GM18526 (cell line): ENCODE measurements around the gene NOXA1.

Source experiments
- POLR2A ChIP-seq: IDR thresholded peaks from 3 replicates; pipeline ENCODE4 v1.6.1; 2011; ENCODE audit not compliant: insufficient read length; ENCODE audit errors: extremely low read depth

NOXA1 gene

DNA sequence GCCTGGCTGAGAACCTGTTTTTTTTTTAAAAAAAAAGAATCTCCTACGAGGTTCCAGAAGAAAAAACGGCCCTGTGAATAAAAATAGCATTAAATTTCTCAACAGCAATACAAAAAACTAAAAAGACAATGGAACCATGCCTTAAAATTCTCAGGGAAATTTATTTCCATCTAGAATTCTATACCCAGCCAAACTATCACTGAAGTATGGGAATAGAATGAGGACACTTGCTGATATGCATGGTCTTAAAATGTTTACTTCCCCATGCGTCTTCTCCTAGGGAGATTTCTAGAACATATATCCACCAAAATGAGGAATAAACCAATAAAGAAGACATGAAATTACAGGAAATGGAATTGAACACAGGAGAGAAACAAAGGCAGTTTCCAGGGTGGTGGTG lies 52.5 kb downstream of the NOXA1 start:
- TF ChIP-seq POLR2A, result no peak

DNA sequence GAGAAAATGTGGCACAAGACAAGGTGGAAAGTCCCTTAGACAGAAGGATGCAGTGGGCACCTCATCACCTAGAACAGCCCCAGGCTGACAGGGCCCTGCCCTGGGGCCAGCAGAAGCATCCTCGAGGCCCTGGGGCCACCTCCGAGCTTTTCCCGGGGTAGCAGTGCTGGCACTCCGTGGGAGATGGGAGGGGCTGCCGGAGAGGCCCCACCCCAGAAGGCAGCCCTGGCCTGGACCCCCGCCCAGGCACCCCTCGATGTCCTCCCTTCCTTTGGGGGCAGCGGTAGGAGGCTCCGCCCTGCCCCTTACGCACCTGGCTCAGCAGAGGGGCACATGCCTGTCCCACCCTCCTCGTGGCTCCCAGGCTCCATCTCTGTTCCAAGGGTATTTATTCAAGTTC lies 53.7 kb downstream of the NOXA1 start:
- TF ChIP-seq POLR2A, result no peak

DNA sequence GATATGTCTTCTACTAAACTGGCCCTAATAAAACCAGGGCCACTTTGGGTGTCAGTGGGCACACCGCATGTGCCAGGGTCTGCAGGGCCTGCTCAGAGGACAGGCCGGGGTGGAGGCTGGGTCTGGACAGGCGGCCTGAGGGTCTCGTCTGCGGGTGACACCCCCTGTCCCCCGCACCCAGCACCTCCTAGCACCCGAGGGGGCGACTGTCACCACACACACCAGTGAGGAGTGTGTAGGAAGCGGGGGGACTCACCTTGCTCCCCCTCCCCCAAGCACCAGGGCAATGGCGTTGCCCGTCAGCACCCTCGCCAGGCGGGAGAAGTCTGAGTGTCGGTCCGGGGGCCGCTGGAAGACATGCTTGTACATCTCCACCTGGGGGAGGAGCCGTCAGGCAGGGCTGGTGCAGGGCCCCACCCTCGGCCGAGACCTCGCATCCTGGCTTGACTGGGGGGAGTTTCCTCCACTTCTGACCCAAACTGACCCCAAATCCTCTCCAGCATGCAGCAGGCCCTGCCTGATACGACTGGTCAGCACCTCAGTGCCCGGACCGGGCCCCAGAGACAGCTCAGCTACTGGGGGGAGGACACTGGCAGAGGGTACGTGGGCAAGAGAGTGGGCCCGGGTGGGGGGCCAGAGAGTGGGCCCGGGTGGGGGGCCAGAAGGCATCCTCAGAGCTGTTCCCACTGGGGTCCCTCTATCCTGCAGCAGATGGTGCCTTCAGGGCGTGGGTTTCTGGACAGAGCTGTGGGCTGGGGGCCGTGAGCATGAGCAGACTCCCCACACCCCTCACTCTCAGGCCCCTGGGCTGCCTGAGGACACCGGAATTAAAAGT lies 54.8 kb downstream of the NOXA1 start:
- TF ChIP-seq POLR2A, result no peak

DNA sequence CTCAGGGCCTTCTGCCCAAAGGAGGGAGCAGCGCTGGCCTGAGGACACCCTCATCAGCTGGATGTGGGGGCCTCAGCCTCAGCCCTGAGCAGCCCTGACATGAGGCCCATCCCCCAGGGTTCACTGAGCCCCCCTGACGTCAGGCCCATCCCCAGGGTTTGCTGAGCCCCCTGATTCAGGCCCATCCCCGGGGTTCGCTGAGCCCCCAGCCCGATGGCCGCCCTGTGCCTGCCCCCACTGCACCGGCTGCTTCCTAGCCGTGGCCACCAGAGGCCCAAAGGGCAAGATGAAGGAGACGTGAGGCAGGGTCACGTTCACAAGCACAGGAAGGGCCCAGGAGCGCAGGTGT lies 55.4 kb downstream of the NOXA1 start:
- no peak for TF ChIP-seq POLR2A

DNA sequence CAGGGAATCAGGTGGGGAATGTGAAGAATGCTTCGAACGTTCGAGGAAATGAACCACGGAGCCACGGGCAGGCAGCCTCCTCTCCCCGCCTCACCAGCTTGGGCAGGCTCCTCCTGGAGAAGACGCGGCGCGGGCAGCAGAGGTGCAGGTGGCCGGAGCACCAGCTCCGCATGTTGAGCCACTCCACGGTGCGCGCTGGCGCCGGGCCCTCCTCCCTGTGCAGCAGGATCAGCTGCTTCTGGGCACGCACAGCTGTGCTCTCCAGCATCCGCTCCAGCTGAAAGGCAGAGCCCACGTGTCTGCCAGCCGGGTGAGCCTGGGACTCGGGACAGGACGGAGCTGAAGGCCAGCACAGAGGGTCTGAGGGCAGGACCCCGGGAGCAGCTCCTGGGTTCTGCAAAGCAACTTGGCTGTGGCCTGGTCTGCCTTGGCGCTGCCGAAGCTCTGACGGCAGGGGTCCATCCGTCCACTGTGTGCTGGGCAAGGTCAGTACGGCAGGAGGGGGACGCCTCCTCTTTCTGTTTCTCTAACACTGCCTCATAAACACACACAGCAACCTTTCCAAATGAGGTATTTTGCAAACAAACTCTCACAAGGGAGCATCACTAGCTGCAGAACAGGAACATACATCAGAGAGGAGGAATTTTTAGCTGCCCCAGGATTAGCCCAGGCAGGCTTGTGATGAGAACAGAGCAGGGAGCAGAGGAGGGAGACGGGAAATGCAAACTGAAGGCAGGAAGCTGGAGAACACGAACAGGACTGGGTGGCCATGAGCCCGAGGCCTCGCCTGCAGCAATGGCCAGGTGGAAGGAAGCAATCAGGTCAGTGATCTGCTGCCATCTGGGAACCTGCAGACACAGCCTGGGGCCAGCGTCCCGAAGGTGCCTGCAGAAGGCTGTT lies 56.0 kb downstream of the NOXA1 start:
- TF ChIP-seq POLR2A, result no peak

DNA sequence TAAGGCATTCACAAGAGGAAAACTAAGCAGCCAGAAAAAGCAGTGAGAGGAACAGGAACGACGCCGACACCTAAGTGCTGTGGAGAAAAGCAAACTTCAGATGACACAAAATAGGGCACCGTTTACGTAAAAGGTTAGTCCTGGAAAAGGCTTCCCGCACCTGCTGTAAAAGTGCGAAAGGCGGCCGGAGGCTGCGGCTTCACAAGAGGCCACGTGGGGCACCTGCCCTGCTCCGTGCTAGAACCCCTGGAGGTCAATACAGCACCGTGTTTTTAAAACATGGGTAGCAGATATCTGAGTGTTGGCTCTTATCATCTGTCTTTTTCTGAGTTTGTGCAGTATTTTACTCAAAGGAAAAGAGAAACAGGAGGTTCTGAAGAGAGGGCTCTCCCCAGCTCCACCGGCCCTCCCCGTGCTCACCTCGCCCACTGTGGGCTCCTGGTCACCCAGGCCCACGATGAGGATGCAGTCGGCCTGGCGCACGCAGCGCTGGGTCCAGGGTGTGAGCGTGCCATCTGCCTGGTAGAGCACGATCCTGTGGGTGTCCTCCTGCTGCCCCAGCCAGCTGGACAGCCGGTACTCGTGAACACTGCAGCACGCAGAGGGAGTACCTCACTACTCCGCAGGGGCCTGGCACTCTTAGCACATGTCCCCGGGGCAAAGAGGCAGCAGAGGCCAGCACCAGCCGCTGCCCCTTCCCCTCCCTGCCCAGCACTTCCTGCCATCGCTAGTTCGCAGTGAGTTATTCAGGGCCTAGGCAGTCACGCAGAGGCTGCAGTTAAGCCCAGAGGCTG lies 56.9 kb downstream of the NOXA1 start:
- TF ChIP-seq POLR2A, result no peak

DNA sequence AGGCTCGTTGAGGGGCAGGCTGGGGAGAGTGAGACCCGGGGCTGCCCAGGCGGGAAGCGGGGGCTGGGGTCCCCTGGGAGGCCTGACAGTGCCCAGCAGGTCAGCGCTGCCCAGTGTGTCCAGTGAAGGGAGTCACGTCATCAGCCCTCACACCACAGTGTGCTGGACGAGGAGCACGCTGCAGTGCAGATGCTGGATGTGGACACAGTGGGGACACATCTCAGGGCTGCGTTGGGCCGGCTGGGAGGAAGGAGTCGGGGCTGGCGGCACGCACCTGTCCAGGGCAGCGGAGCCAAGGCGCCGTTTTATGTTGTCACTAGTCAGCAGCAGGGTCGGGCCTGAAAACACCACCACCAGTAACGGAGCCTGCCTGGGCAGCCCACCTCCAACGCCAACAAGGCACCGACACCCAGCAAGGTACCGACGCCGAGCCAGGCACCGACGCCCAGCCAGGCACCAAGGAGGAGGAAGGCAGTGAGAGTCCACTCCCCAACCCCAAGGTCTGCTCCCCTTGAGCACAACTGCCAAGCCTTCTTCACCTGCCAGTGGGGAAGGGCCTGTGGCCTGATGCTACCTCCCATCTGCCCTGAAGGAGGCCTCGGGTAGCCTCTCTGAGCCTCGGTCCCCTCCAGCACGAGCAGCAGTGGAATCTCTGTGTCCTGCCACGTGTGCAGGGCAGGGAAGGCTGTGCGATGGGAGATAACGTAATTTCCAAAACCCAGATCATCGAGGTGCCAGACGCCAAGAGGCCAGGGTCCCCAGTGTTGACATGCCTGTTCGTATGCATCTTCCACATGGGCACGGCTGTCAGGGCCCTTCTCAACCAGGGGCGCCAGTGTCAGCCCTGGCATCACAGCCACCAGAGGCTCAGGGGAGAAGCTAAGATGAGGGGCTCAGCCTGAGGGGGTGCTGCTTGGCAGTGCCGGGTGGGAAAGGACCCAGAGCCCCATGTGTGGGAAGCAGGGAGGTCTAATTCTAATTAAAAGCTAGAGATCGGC lies 57.8 kb downstream of the NOXA1 start:
- TF ChIP-seq POLR2A, result no peak

DNA sequence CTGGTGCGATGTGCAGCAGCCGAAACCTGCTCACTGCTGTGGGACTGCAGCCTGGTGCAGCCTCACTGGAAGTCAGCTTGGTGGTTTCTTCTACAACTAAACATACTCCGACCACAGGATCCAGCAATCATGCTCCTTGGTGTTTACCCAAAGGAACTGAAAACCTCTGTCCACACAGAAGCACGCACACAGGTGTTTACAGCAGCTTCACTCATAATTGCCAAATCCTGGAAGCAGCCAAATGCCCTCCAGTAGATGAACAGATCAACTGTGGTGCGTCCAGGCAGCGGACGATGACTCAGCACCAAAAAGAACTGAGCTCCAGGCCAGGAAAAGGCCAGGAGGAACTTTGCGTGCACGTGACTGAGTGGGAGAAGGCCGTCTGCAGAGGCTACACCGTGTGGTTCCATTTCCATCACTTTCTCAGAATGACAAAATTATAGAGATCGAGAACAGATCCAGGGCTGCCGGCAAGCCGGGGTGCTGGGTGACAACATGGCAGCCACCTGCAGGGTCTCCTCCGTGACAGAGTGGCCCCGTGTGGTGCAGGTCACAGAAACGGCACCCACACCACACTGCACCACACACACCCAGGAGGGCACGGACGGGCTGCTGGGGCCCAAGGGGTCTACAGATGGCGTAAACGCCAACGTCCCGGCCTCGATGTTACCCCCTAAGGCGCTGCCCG lies 59.0 kb downstream of the NOXA1 start:
- TF ChIP-seq POLR2A, result no peak
